Type B pancreatic cell (in vitro differentiated cells): Measurements from ENCODE around the gene RNF144A. TPM values are rescaled to one million over a fixed set of nuclear protein-coding genes. Genes with fewer than 3 reads are reported as not detected.

Source experiments
- DNase-seq: peaks from one replicate; pipeline ENCODE4 v3.0.0; 2021; ENCODE audit warnings: mixed read lengths; ENCODE audit not compliant: unreplicated experiment; ENCODE audit errors: extremely low spot score
- H3K27ac Mint-ChIP-seq: 2 replicates; pipeline ENCODE4 v1.8.0; 2021; ENCODE audit warnings: mild to moderate bottlenecking, mixed read lengths
- H3K27me3 Mint-ChIP-seq: 2 replicates; pipeline ENCODE4 v1.8.0; 2021; ENCODE audit warnings: mixed read lengths
- H3K36me3 Mint-ChIP-seq: 2 replicates; pipeline ENCODE4 v1.8.0; 2021; ENCODE audit warnings: mixed read lengths
- H3K4me1 Mint-ChIP-seq: one replicate; pipeline ENCODE4 v1.8.0; 2021; ENCODE audit warnings: mixed read lengths; ENCODE audit not compliant: unreplicated experiment
- H3K4me3 Mint-ChIP-seq: 2 replicates; pipeline ENCODE4 v1.8.0; 2021; ENCODE audit warnings: mild to moderate bottlenecking, mixed read lengths
- H3K9me3 Mint-ChIP-seq: 2 replicates; pipeline ENCODE4 v1.8.0; 2021; ENCODE audit warnings: mixed read lengths
- CTCF ChIP-seq: fragments of 200-600 bp; sonication (generic); conservative IDR thresholded peaks from 2 replicates; pipeline ENCODE4 v1.5.0; 2021; ENCODE audit warnings: antibody characterized with exemption, mild to moderate bottlenecking
- total RNA-seq: library from RNA; stranded (reverse); gene quantifications from 2 replicates; pipeline ENCODE4 v1.2.1, GENCODE V29; 2021; ENCODE audit warnings: low replicate concordance

Gene RNF144A
- total RNA-seq, 1 donor from 2014 or later: 35.6 TPM

- no peak for TF ChIP-seq CTCF
- no peak for DNase-seq
- Mint-ChIP-seq H3K9me3 (no peaks in the 10 kb centered on the region), H3K27ac (no peak overlapping the region), H3K4me3 (no peak overlapping the region), H3K36me3 (peaks cover 20% of the 10 kb centered on the region), H3K27me3 (no peaks in the 10 kb centered on the region), H3K4me1 (peaks cover 22% of the 10 kb centered on the region)
Observed at GRCh38 chr2:6960659-6961058, 43.4 kb downstream of the RNF144A start.

GRCh38 chr2:6963727-6964126 lies 46.5 kb downstream of the RNF144A start:
- Mint-ChIP-seq H3K4me3 (no peak overlapping the region), H3K4me1 (peaks cover 10% of the 10 kb centered on the region), H3K27ac (no peak overlapping the region), H3K9me3 (no peaks in the 10 kb centered on the region), H3K27me3 (no peaks in the 10 kb centered on the region), H3K36me3 (peaks cover 17% of the 10 kb centered on the region)
- TF ChIP-seq CTCF: no peak
- DNase-seq: no peak

GRCh38 chr2:6965071-6965795 lies 48.0 kb downstream of the RNF144A start:
- Mint-ChIP-seq H3K36me3 (peaks cover 19% of the 10 kb centered on the region), H3K9me3 (no peaks in the 10 kb centered on the region), H3K27me3 (no peaks in the 10 kb centered on the region), H3K4me3 (no peak overlapping the region), H3K27ac (no peak overlapping the region), H3K4me1 (no peaks in the 10 kb centered on the region)
- TF ChIP-seq CTCF: no peak
- no peak for DNase-seq

- no peak overlapping the region for H3K27ac Mint-ChIP-seq
- no peak overlapping the region for H3K4me3 Mint-ChIP-seq
- no peak for TF ChIP-seq CTCF
- H3K27me3 Mint-ChIP-seq: no peaks in the 10 kb centered on the region
- H3K4me1 Mint-ChIP-seq: no peaks in the 10 kb centered on the region
- no peaks in the 10 kb centered on the region for H3K9me3 Mint-ChIP-seq
- peaks cover 30% of the 10 kb centered on the region for H3K36me3 Mint-ChIP-seq
- DNase-seq: no peak
Observed at GRCh38 chr2:6966446-6966940, 49.3 kb downstream of the RNF144A start.

- Mint-ChIP-seq H3K4me3 (no peak overlapping the region), H3K27ac (no peak overlapping the region), H3K9me3 (no peaks in the 10 kb centered on the region), H3K36me3 (peaks cover 30% of the 10 kb centered on the region), H3K27me3 (no peaks in the 10 kb centered on the region), H3K4me1 (peaks cover 4% of the 10 kb centered on the region)
- no peak for DNase-seq
- no peak for TF ChIP-seq CTCF
Observed at GRCh38 chr2:6967301-6967700, 50.1 kb downstream of the RNF144A start.
